ENCODE data around the gene TM2D3.

- TF ChIP-seq CTCF (IDR thresholded peaks at IDR 0.05) = no peak
- no peak for TF ChIP-seq EZH2 (IDR thresholded peaks at IDR 0.05; ENCODE audit: borderline replicate concordance, insufficient read depth, low read depth, low read length, poor library complexity, severe bottlenecking)
These were observed 39.5 kb downstream of the TM2D3 start for GRCh38 chr15:101612676-101613075.

Data from B cell (primary cell).